MM.1S (cell line): ENCODE measurements around the gene SCMH1.
"Not testable (repeated sequence)": the region's sequence is repeated elsewhere in the genome, so short reads cannot be mapped to it uniquely, and the experiment has no call there.

Experiments
- DNase-seq: peaks from one replicate; pipeline ENCODE4 v3.0.0-alpha.2; 2015
- H2AFZ ChIP-seq: fragments of 300-600 bp; sonication (generic); 2 replicates; pipeline ENCODE4 v1.6.0; 2016; ENCODE audit warnings: antibody characterized with exemption, low read length
- H3F3A ChIP-seq: fragments of 300-600 bp; sonication (generic); 2 replicates; pipeline ENCODE4 v1.6.1; 2016; ENCODE audit warnings: mild to moderate bottlenecking, antibody characterized with exemption, low read length, moderate library complexity, mixed read lengths; ENCODE audit not compliant: insufficient read depth
- H3K27ac ChIP-seq: fragments of 300-600 bp; sonication (generic); 2 replicates; pipeline ENCODE4 v1.5.1; 2016; ENCODE audit warnings: mild to moderate bottlenecking, low read length
- H3K27me3 ChIP-seq: fragments of 300-600 bp; sonication (generic); replicated peaks from 2 replicates; pipeline ENCODE4 v1.6.0; 2016; ENCODE audit warnings: low read length; ENCODE audit not compliant: insufficient read depth
- H3K36me3 ChIP-seq: fragments of 300-600 bp; sonication (generic); replicated peaks from 2 replicates; pipeline ENCODE4 v1.6.1; 2016; ENCODE audit warnings: mild to moderate bottlenecking, low read length, mixed read lengths; ENCODE audit not compliant: insufficient read depth
- H3K4me1 ChIP-seq: fragments of 300-600 bp; sonication (generic); 2 replicates; pipeline ENCODE4 v1.6.1; 2016; ENCODE audit warnings: low read length, mixed read lengths
- H3K4me2 ChIP-seq: fragments of 300-600 bp; sonication (generic); 2 replicates; pipeline ENCODE4 v1.6.0; 2016; ENCODE audit warnings: low read depth, low read length
- H3K4me3 ChIP-seq: fragments of 300-600 bp; sonication (generic); 2 replicates; pipeline ENCODE4 v1.5.1; 2016; ENCODE audit warnings: low read length, mixed read lengths
- H3K79me2 ChIP-seq: fragments of 300-600 bp; sonication (generic); 2 replicates; pipeline ENCODE4 v1.6.1; 2016; ENCODE audit warnings: mixed run types, low read length, mixed read lengths
- H3K9ac ChIP-seq: fragments of 300-600 bp; sonication (generic); 2 replicates; pipeline ENCODE4 v1.6.1; 2016; ENCODE audit warnings: low read length, mixed read lengths
- H3K9me2 ChIP-seq: fragments of 300-600 bp; sonication (generic); replicated peaks from 2 replicates; pipeline ENCODE4 v1.6.1; 2016; ENCODE audit warnings: mild to moderate bottlenecking, low read length, mixed read lengths; ENCODE audit not compliant: insufficient read depth
- H3K9me3 ChIP-seq: fragments of 300-600 bp; sonication (generic); replicated peaks from 2 replicates; pipeline ENCODE4 v1.6.1; 2016; ENCODE audit warnings: mild to moderate bottlenecking, low read length, mixed read lengths; ENCODE audit not compliant: insufficient read depth
- H4K20me1 ChIP-seq: fragments of 300-600 bp; sonication (generic); 2 replicates; pipeline ENCODE4 v1.6.1; 2016; ENCODE audit warnings: mild to moderate bottlenecking, low read length, moderate library complexity, mixed read lengths; ENCODE audit not compliant: insufficient read depth
- CTCF ChIP-seq: fragments of 300-600 bp; sonication (generic); IDR thresholded peaks from 2 replicates; pipeline ENCODE4 v1.5.1; 2016; ENCODE audit warnings: antibody characterized with exemption, low read length, mixed read lengths
- EZH2 ChIP-seq: fragments of 300-600 bp; sonication (generic); optimal IDR thresholded peaks from 2 replicates; pipeline ENCODE3; 2017; ENCODE audit warnings: low read depth, mild to moderate bottlenecking, antibody characterized with exemption, low read length, mixed read lengths
- EZH2phosphoT487 ChIP-seq: fragments of 300-600 bp; sonication (generic); IDR thresholded peaks from 2 replicates; pipeline ENCODE4 v1.6.1; 2018; ENCODE audit warnings: antibody characterized with exemption, low read length

The SCMH1 gene

GRCh38 chr1:41207053-41207452 is 35.1 kb downstream of the SCMH1 start:
- H3K27me3 ChIP-seq, DNase-seq, H3K9me3 ChIP-seq, H3K4me3 ChIP-seq, H2AFZ ChIP-seq, H3F3A ChIP-seq, H3K36me3 ChIP-seq, H3K4me1 ChIP-seq, H4K20me1 ChIP-seq, H3K4me2 ChIP-seq, H3K9ac ChIP-seq, H3K9me2 ChIP-seq, H3K27ac ChIP-seq: not testable (repeated sequence)
- peaks cover 36% of the 10 kb centered on the region for H3K79me2 ChIP-seq

- H3K4me1 ChIP-seq = no peaks in the 10 kb centered on the region
- TF ChIP-seq CTCF = no peak
- no peak for TF ChIP-seq EZH2phosphoT487
- TF ChIP-seq EZH2 = no peak
- no peaks in the 10 kb centered on the region for H3K27me3 ChIP-seq
- no peak overlapping the region for H3K4me2 ChIP-seq
- H3K27ac ChIP-seq = no peak overlapping the region
- H3K9me2 ChIP-seq = no peaks in the 10 kb centered on the region
- H3K36me3 ChIP-seq = peaks cover 5% of the 10 kb centered on the region; the same call in 1 of the 2 replicates
- no peak overlapping the region for H3K4me3 ChIP-seq
- no peak overlapping the region for H2AFZ ChIP-seq
- H3F3A ChIP-seq = no peaks in the 10 kb centered on the region
- H3K9me3 ChIP-seq = no peaks in the 10 kb centered on the region
- no peak overlapping the region for H3K9ac ChIP-seq
- no peak for DNase-seq
- H3K79me2 ChIP-seq = peaks cover 41% of the 10 kb centered on the region
- H4K20me1 ChIP-seq = no peaks in the 10 kb centered on the region
Observed at GRCh38 chr1:41200728-41201127, 41.4 kb downstream of the SCMH1 start.

GRCh38 chr1:41199375-41199774 is 42.7 kb downstream of the SCMH1 start:
- Histone ChIP-seq H3F3A (no peaks in the 10 kb centered on the region), H3K4me3 (no peak overlapping the region), H3K4me2 (no peak overlapping the region), H3K27ac (no peak overlapping the region), H2AFZ (no peak overlapping the region), H3K36me3 (peaks cover 5% of the 10 kb centered on the region; the same call in 1 of the 2 replicates), H3K9me3 (no peaks in the 10 kb centered on the region), H3K79me2 (peaks cover 39% of the 10 kb centered on the region), H3K9ac (no peak overlapping the region), H3K27me3 (no peaks in the 10 kb centered on the region), H3K4me1 (no peaks in the 10 kb centered on the region), H4K20me1 (no peaks in the 10 kb centered on the region), H3K9me2 (no peaks in the 10 kb centered on the region)
- no peak for DNase-seq
- TF ChIP-seq EZH2 (no peak), CTCF (no peak), EZH2phosphoT487 (no peak)

- Histone ChIP-seq H2AFZ (no peak overlapping the region), H3F3A (no peaks in the 10 kb centered on the region), H3K9me2 (no peaks in the 10 kb centered on the region), H3K36me3 (no peaks in the 10 kb centered on the region), H3K79me2 (peaks cover 31% of the 10 kb centered on the region), H3K27me3 (no peaks in the 10 kb centered on the region), H3K4me1 (no peaks in the 10 kb centered on the region), H3K9ac (no peak overlapping the region), H3K27ac (no peak overlapping the region), H3K4me2 (no peak overlapping the region), H3K9me3 (no peaks in the 10 kb centered on the region), H4K20me1 (no peaks in the 10 kb centered on the region), H3K4me3 (no peak overlapping the region)
- no peak for DNase-seq
- TF ChIP-seq CTCF = no peak
- no peak for TF ChIP-seq EZH2phosphoT487
Observed at GRCh38 chr1:41192456-41193178, 49.5 kb downstream of the SCMH1 start.
